ENCODE data around the gene FTO. TPM values are rescaled to one million over a fixed set of nuclear protein-coding genes. Genes with fewer than 3 reads are reported as not detected.

Gene FTO
- 23.7 to 35.8 TPM (median 31.0 TPM) in 5 replicates for total RNA-seq (2022; extraction: Qiagen RNA extraction; ENCODE audit: low read depth)

DNA sequence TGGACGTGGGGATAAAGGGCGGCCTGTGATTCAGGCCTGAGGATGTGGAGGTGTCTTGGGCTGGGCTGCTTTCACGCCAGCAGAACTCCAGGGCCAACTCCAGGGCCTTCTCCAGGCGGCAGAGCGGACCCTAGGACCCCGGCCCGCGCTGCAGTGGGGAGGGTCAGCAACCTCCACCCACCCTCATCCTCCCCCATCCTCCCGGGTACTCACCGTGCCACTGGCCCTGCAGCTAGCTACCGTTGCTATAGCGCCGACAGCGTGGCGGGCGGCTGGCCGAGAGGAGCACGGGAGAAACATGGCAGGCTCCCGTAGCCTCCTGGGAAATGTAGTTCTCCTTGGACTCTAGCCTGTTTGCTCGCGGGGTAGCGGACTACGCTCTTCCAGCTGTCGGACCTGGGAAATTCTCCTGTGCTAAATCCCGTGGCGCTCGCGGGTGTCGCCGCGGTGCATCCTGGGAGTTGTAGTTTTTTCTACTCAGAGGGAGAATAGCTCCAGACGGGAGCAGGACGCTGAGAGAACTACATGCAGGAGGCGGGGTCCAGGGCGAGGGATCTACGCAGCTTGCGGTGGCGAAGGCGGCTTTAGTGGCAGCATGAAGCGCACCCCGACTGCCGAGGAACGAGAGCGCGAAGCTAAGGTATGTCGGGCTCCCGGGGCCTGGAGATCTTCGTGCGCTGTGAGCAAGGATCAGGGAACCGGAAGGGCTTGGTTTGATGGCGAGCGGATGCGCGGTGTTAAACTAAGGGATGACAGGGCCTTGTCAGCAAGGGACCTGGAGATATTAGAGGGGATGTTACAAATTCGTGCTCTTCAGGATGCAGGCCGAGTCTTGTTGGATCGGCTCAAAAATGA is at the start of gene FTO, which contains the start of gene RPGRIP1L:
Gene FTO (plus strand): TSS at position 567 of the 855 bp plus-strand sequence.
Gene RPGRIP1L (minus strand): TSS at position 270 of the 855 bp plus-strand sequence. CDS start 3,136 bp downstream, outside the sequence.

Other genes starting within 250 kb of the FTO start
- gene AKTIP, start 200.9 kb upstream of the FTO start, total RNA-seq (2022; extraction: Qiagen RNA extraction; ENCODE audit: low read depth), result 17.5 to 34.8 TPM (median 25.0 TPM) in 5 replicates
- 8.5 to 11.4 TPM (median 10.0 TPM) in 5 replicates for gene RPGRIP1L, start 297 bp upstream of the FTO start, total RNA-seq (2022; extraction: Qiagen RNA extraction; ENCODE audit: low read depth)

All from A549 treated with ZK216348 at 1 μM for 4 hours (cell line).